Measurements from ENCODE around the gene RREB1. TPM values are rescaled to one million over a fixed set of nuclear protein-coding genes. Genes with fewer than 3 reads are reported as not detected.
A peak's percentile ranks its signal among the peaks of the same experiment; 100 is the strongest.
"Not testable (repeated sequence)": the region's sequence is repeated elsewhere in the genome, so short reads cannot be mapped to it uniquely, and the experiment has no call there.

The RREB1 gene
- total RNA-seq, 1 donor from 2014 or later: 36.2 TPM

- ATAC-seq (no peak), DNase-seq (no peak)
- intact Hi-C loops (cut with micrococcal nuclease): loop anchor here (10.0 kb wide), 1 partner anchor 575 kb away; no protein-coding TSS in a partner anchor
Observed at GRCh38 chr6:7249391-7249790, 141.6 kb downstream of the RREB1 start.

- DNase-seq (no peak), ATAC-seq (no peak)
- intact Hi-C loops (cut with micrococcal nuclease): loop anchor here (10.0 kb wide), 1 partner anchor 575 kb away; no protein-coding TSS in a partner anchor
Observed at GRCh38 chr6:7249946-7250643, 142.3 kb downstream of the RREB1 start.

DNA sequence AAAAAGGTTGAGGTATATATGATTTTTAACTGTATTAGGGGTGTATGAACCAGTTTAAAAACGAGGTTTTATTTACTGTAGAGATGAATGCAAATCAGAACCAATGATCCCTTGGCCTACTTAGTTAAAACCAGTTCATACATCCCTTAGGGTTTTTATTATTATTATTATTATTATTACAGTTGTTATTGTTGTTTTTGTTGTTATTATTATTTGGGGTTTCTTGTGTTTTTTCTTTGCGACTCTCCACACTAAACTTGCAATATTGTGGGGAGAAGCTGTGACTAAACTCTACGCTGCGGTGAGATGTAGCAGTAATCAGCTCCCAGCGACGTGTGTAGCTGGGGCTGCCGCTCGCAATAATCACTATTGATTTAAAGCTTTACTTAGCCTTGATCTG lies 143.1 kb downstream of the RREB1 start:
- ATAC-seq (no peak), DNase-seq (no peak)
- intact Hi-C loops (cut with micrococcal nuclease): no loop called here

GRCh38 chr6:7251646-7252260 lies 144.0 kb downstream of the RREB1 start:
- intact Hi-C loops (cut with micrococcal nuclease): no loop called here
- DNase-seq (no peak), ATAC-seq (no peak)

DNA sequence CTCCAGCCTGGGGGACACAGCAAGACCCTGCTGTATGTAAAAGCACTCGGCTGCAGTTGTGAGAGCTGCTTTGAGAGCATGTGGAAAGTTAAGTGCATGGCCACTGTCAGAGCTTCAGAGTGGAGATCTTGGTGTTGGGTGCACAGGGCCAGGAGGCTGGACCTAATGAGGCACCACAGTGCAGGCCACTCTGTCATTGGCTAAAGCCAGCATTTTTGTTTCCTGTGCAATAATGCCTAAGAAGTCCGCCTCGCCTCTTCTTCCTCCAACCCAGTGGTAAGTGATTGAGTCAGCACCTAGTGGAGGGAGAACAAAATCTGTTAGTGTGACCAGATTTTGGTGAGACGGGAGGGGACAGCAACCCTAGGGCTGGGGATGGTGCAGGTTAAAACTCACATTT lies 144.6 kb downstream of the RREB1 start:
- ATAC-seq (peak; percentile 57), DNase-seq (no peak)

DNA sequence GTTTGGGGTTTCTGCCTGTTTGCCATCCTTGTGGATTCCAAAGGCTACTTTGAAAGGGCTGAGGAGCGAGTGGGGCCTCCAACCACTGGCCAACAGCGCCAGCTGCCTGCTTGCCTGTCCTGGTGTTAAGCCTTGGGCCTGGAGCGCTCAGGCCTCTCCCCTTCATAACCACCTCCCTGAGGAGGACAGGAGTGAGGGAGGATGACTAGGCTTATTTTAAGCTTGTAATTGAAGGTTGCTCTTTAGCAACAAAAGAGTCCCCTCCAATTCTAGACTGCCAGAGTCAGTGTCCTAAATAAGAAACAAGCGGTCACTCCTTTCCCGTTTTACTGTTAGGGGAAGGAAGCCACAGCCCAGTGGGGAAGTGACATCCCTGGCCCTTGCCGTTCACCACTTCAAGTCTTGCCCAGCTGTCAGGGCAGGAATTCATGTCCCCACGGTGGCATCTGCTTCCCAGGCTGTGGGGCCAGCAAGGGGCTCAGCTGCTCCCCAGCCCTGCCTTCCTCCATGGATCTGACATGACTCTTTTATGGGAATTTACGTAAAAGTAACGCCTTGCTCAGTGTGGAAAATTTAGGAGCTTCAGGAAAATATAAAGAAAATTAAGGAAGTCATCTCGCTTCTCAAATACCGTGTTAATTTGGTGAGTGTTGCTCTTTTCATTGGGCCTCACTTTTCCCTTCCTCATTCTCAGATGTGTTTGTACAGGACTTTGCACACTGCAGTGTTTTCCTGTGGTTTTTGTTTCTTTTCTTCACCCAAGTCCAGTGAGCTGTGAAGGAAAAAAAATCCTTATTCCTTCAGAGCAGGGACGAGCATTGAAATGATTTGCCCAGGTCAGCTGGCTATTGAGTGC lies 147.4 kb downstream of the RREB1 start:
- peak; percentile 63 for ATAC-seq
- DNase-seq: peak; percentile 56
- intact Hi-C loops (cut with micrococcal nuclease): no loop called here

More for the DNA sequence above, 144.6 kb downstream of the RREB1 start:
- intact Hi-C loops (cut with micrococcal nuclease): no loop called here

DNA sequence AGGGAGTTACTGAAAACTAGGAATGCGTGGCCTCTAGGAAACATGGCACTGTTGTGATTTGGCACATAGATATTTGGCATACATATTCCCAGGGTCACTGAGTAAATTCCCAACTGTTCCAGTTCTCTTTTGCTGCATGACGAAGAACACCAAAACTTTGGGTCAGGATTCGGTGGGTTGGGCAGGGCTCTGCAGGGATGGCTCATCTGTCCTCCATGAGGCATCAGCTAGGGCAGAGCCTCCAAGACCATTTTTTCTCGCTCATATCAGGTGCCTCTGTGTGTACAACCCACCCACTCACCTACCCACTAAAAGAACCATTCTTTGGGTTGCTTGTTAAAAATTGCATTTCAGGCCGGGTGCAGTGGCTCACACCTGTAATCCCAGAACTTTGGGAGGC lies 148.2 kb downstream of the RREB1 start:
- ATAC-seq: no peak
- intact Hi-C loops (cut with micrococcal nuclease): no loop called here
- no peak for DNase-seq

- intact Hi-C loops (cut with micrococcal nuclease): no loop called here
Observed at GRCh38 chr6:7256785-7257184, 149.0 kb downstream of the RREB1 start.

GRCh38 chr6:7257521-7258230 lies 149.9 kb downstream of the RREB1 start:
- intact Hi-C loops (cut with micrococcal nuclease): no loop called here
- no peak for DNase-seq

More at GRCh38 chr6:7256785-7257184, 149.0 kb downstream of the RREB1 start:
- no peak for ATAC-seq
- no peak for DNase-seq

DNA sequence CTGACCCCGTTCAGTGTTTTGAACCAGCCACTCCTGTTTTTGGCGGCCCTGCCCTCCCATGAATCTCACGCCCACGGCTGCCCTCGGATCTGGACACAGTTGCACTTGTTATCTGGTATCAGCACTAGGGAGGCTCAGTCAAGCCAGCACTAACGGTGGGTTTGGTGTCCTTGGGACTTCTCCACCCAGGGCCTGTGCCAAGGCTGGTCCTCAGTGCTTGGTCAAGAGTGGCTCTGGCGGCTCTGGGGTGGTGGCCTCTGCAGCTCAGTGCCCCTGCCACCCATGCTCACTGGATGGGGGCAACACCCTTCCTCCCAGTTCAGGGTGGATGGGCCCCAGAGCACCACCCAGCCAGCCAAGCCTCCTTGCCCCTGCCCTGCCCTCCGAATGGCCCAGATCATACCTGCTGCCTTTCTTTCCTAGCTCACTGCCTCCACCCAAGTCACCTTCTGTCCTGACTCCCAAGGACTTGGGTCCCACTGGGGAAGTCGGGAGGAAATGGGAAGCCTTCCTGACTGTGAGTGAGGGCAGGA lies 150.5 kb downstream of the RREB1 start:
- no peak for DNase-seq
- ATAC-seq: no peak
- intact Hi-C loops (cut with micrococcal nuclease): no loop called here

More at GRCh38 chr6:7257521-7258230, 149.9 kb downstream of the RREB1 start:
- ATAC-seq: no peak

DNA sequence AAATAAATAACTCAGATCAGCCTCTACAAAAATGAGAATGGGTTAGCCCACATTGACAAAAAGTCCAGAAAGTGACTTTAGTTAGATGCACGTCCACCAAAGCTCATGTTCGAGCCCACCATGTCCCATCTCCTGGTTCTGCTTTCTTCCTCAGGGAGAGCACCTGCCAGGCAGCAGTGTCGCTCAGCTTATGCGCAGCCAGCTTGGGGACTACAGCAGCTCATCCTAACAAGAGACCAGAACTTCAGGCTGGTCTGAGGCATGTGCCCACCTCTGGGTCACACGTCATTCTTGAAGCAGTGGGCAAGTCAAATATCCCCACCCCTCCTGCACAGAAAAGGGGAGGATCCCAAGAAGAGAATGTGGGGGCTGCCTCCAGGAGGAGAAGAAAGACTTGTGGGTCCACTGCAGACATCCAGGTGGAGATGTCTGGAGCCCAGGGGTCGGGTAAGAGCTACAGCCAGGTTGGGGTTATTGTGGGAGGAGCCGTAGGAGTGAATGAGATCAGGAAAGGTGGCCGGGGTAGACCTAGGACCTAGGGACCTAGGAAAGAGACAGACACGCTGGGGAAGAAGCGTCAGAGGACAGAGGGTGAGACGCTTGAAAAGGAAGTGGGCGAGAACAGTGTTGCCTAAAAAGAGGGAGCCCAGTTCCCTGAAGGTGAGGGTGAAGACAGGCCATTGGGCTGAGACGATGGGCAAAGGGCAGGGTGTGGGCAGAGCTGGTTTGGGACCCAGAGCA lies 152.7 kb downstream of the RREB1 start:
- peak; percentile 22 for ATAC-seq
- no peak for DNase-seq
- intact Hi-C loops (cut with micrococcal nuclease): no loop called here

DNA sequence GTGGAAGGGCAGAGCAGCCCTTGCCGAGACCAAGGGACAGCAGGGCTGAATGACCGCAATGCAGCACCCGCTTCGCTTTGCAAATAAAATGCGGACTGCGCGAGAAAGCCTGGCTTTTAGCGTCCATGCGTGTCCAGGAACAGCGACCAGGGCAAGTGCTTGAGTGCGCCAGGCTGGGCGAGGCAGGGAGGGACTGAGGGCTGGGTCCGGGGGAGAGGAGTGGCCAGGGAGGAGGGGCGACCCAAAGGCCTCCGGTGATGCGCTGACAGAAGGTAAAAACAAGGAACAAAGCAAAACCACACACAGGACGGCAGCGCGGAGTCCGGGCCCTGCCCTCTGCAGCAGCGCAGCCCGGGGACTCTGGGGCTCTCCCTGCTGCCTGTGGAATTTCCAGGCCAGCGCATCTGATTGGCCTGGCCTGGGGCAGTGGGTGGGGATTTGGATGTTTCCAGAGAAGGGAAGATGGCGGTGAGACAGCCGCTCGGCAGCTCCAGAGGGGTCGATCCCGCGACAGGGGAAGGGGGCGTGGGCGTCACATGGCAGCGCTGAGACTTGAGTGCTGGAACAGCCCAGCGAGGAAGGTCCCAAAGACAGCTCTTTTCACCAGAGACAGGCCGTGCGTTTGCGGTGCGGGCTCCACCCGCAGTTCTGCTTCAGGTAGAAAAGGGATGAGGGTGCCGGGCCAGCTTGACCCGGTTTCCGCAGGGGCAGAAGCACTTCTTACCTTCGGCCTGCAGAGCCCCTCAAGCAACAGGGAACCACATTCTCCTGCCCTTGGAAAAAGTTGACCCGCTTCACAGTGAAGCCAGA lies 153.5 kb downstream of the RREB1 start:
- intact Hi-C loops (cut with micrococcal nuclease): no loop called here
- ATAC-seq: peak; percentile 97
- peak; percentile 91 for DNase-seq

GRCh38 chr6:7261852-7262461 lies 154.2 kb downstream of the RREB1 start:
- ATAC-seq: peak; percentile 35
- intact Hi-C loops (cut with micrococcal nuclease): no loop called here
- peak; percentile 54 for DNase-seq

- DNase-seq: no peak
- intact Hi-C loops (cut with micrococcal nuclease): no loop called here
- ATAC-seq: no peak
Observed at GRCh38 chr6:7262746-7263518, 155.2 kb downstream of the RREB1 start.

GRCh38 chr6:7263519-7263805 lies 155.7 kb downstream of the RREB1 start:
- intact Hi-C loops (cut with micrococcal nuclease); ATAC-seq; DNase-seq: not testable (repeated sequence)

GRCh38 chr6:7264041-7264440 lies 156.3 kb downstream of the RREB1 start:
- DNase-seq: no peak
- intact Hi-C loops (cut with micrococcal nuclease): no loop called here
- ATAC-seq: no peak

Data from left ventricle myocardium superior (tissue), 1 donor.